ENCODE measurements around the gene TPSG1. TPM values are rescaled to one million over a fixed set of nuclear protein-coding genes. Genes with fewer than 3 reads are reported as not detected.
"Not testable (repeated sequence)": the region's sequence is repeated elsewhere in the genome, so short reads cannot be mapped to it uniquely, and the experiment has no call there.

The TPSG1 gene
- total RNA-seq, 2 donors from 2014 or later = 0.54 TPM; not detected in 1

- not testable (repeated sequence) for H3K4me3 ChIP-seq; H3K9me3 ChIP-seq; H3K27me3 ChIP-seq (replicated peaks; ENCODE audit: insufficient read depth); ATAC-seq (ENCODE audit: insufficient number of reproducible peaks, low FRiP score, low read depth); H3K36me3 ChIP-seq; H3K27ac ChIP-seq; H3K4me1 ChIP-seq (ENCODE audit: control insufficient read depth in 1 of 2, low read depth in 2 of 2); DNase-seq (ENCODE audit: low spot score)
Measured at GRCh38 chr16:1254821-1255220, 29.8 kb upstream of the TPSG1 start.

GRCh38 chr16:1253701-1254364 lies 28.8 kb upstream of the TPSG1 start:
- not testable (repeated sequence) for H3K9me3 ChIP-seq; H3K4me1 ChIP-seq (ENCODE audit: control insufficient read depth in 1 of 2, low read depth in 2 of 2); H3K27me3 ChIP-seq (replicated peaks; ENCODE audit: insufficient read depth); DNase-seq (ENCODE audit: low spot score); ATAC-seq (ENCODE audit: insufficient number of reproducible peaks, low FRiP score, low read depth); H3K27ac ChIP-seq; H3K36me3 ChIP-seq; H3K4me3 ChIP-seq

- H3K27ac ChIP-seq; ATAC-seq (ENCODE audit: insufficient number of reproducible peaks, low FRiP score, low read depth); H3K36me3 ChIP-seq; DNase-seq (ENCODE audit: low spot score); H3K27me3 ChIP-seq (replicated peaks; ENCODE audit: insufficient read depth); H3K4me3 ChIP-seq; H3K4me1 ChIP-seq (ENCODE audit: control insufficient read depth in 1 of 2, low read depth in 2 of 2); H3K9me3 ChIP-seq: not testable (repeated sequence)
Measured at GRCh38 chr16:1249031-1249755, 24.1 kb upstream of the TPSG1 start.

- H3K4me1 ChIP-seq (ENCODE audit: control insufficient read depth in 1 of 2, low read depth in 2 of 2); H3K27ac ChIP-seq; H3K4me3 ChIP-seq; H3K9me3 ChIP-seq; H3K27me3 ChIP-seq (replicated peaks; ENCODE audit: insufficient read depth); ATAC-seq (ENCODE audit: insufficient number of reproducible peaks, low FRiP score, low read depth); H3K36me3 ChIP-seq; DNase-seq (ENCODE audit: low spot score): not testable (repeated sequence)
Measured at GRCh38 chr16:1247903-1248537, 23.0 kb upstream of the TPSG1 start.

GRCh38 chr16:1245452-1246020 lies 20.5 kb upstream of the TPSG1 start:
- no peak overlapping the region for H3K4me3 ChIP-seq
- H3K4me1 ChIP-seq (ENCODE audit: control insufficient read depth in 1 of 2, low read depth in 2 of 2) = no peaks in the 10 kb centered on the region
- no peaks in the 10 kb centered on the region for H3K27me3 ChIP-seq (replicated peaks; ENCODE audit: insufficient read depth)
- H3K36me3 ChIP-seq = no peaks in the 10 kb centered on the region
- no peak overlapping the region for H3K27ac ChIP-seq
- TF ChIP-seq CTCF (IDR thresholded peaks at IDR 0.05) = no peak
- no peak for DNase-seq (ENCODE audit: low spot score)
- no peaks in the 10 kb centered on the region for H3K9me3 ChIP-seq
- ATAC-seq (ENCODE audit: insufficient number of reproducible peaks, low FRiP score, low read depth) = no peak

- ATAC-seq (ENCODE audit: insufficient number of reproducible peaks, low FRiP score, low read depth) (no peak), DNase-seq (ENCODE audit: low spot score) (no peak)
- no peaks in the 10 kb centered on the region for H3K4me1 ChIP-seq (ENCODE audit: control insufficient read depth in 1 of 2, low read depth in 2 of 2)
- H3K36me3 ChIP-seq = no peaks in the 10 kb centered on the region
- H3K4me3 ChIP-seq = no peak overlapping the region
- H3K27ac ChIP-seq = no peak overlapping the region
- H3K27me3 ChIP-seq (replicated peaks; ENCODE audit: insufficient read depth) = no peaks in the 10 kb centered on the region
- no peak for TF ChIP-seq CTCF (IDR thresholded peaks at IDR 0.05)
- no peaks in the 10 kb centered on the region for H3K9me3 ChIP-seq
Measured at GRCh38 chr16:1244881-1245280, 19.8 kb upstream of the TPSG1 start.

GRCh38 chr16:1243907-1244850 lies 19.1 kb upstream of the TPSG1 start:
- not testable (repeated sequence) for H3K27me3 ChIP-seq (replicated peaks; ENCODE audit: insufficient read depth); DNase-seq (ENCODE audit: low spot score)

GRCh38 chr16:1243363-1243762 lies 18.3 kb upstream of the TPSG1 start:
- not testable (repeated sequence) for H3K9me3 ChIP-seq; H3K27ac ChIP-seq; DNase-seq (ENCODE audit: low spot score)

More at GRCh38 chr16:1243907-1244850, 19.1 kb upstream of the TPSG1 start:
- H3K4me1 ChIP-seq (ENCODE audit: control insufficient read depth in 1 of 2, low read depth in 2 of 2); H3K27ac ChIP-seq; H3K36me3 ChIP-seq; ATAC-seq (ENCODE audit: insufficient number of reproducible peaks, low FRiP score, low read depth); H3K9me3 ChIP-seq; H3K4me3 ChIP-seq: not testable (repeated sequence)

GRCh38 chr16:1241081-1241480 lies 16.0 kb upstream of the TPSG1 start:
- H3K36me3 ChIP-seq; H3K9me3 ChIP-seq; H3K27me3 ChIP-seq (replicated peaks; ENCODE audit: insufficient read depth); H3K4me3 ChIP-seq; H3K27ac ChIP-seq; DNase-seq (ENCODE audit: low spot score); ATAC-seq (ENCODE audit: insufficient number of reproducible peaks, low FRiP score, low read depth); H3K4me1 ChIP-seq (ENCODE audit: control insufficient read depth in 1 of 2, low read depth in 2 of 2): not testable (repeated sequence)

More at GRCh38 chr16:1243363-1243762, 18.3 kb upstream of the TPSG1 start:
- not testable (repeated sequence) for H3K4me1 ChIP-seq (ENCODE audit: control insufficient read depth in 1 of 2, low read depth in 2 of 2); H3K36me3 ChIP-seq; H3K27me3 ChIP-seq (replicated peaks; ENCODE audit: insufficient read depth); H3K4me3 ChIP-seq; ATAC-seq (ENCODE audit: insufficient number of reproducible peaks, low FRiP score, low read depth)

Measured in thoracic aorta (tissue), 2 donors.